Neural progenitor cell (in vitro differentiated cells): ENCODE data around the gene LRRTM4. TPM values are rescaled to one million over a fixed set of nuclear protein-coding genes. Genes with fewer than 3 reads are reported as not detected.

ENCODE experiments used
- DNase-seq: peaks from one replicate; pipeline ENCODE4 v3.0.0-alpha.2; 2016; ENCODE audit warnings: low spot score
- H2AFZ ChIP-seq: fragments of 200-600 bp; sonication (generic); replicated peaks from 2 replicates; pipeline ENCODE4 v1.6.1; 2016; ENCODE audit warnings: antibody characterized with exemption
- H3F3A ChIP-seq: fragments of 200-600 bp; sonication (generic); 2 replicates; pipeline ENCODE4 v1.6.1; 2016; ENCODE audit warnings: antibody characterized with exemption, low read depth
- H3K27ac ChIP-seq: fragments of 200-600 bp; sonication (generic); 2 replicates; pipeline ENCODE4 v1.5.1; 2016; ENCODE audit warnings: mild to moderate bottlenecking
- H3K27me3 ChIP-seq: fragments of 200-600 bp; sonication (generic); 2 replicates; pipeline ENCODE4 v1.6.1; 2016; ENCODE audit warnings: mild to moderate bottlenecking, moderate library complexity
- H3K36me3 ChIP-seq: fragments of 200-600 bp; sonication (generic); 2 replicates; pipeline ENCODE4 v1.5.1; 2016
- H3K4me1 ChIP-seq: fragments of 200-600 bp; sonication (generic); 2 replicates; pipeline ENCODE4 v1.6.1; 2016; ENCODE audit warnings: mixed run types
- H3K4me2 ChIP-seq: fragments of 200-600 bp; sonication (generic); 2 replicates; pipeline ENCODE4 v1.6.1; 2016
- H3K4me3 ChIP-seq: fragments of 200-600 bp; sonication (generic); 2 replicates; pipeline ENCODE4 v1.5.1; 2016
- H3K79me2 ChIP-seq: fragments of 200-600 bp; sonication (generic); 2 replicates; pipeline ENCODE4 v1.6.1; 2016; ENCODE audit warnings: low read depth
- H3K9ac ChIP-seq: fragments of 200-600 bp; sonication (generic); 2 replicates; pipeline ENCODE4 v1.6.1; 2016
- H3K9me3 ChIP-seq: fragments of 200-600 bp; sonication (generic); 2 replicates; pipeline ENCODE4 v1.5.1; 2016; ENCODE audit warnings: low read depth
- H4K20me1 ChIP-seq: fragments of 200-600 bp; sonication (generic); 2 replicates; pipeline ENCODE4 v1.6.1; 2016; ENCODE audit warnings: low read depth
- H3K27ac Mint-ChIP-seq: 3 replicates; pipeline ENCODE4 v1.8.0; 2021; ENCODE audit warnings: mixed read lengths
- H3K27me3 Mint-ChIP-seq: 2 replicates; pipeline ENCODE4 v1.8.0; 2022; ENCODE audit warnings: low read depth, mild to moderate bottlenecking, inconsistent platforms, moderate library complexity, mixed read lengths; ENCODE audit not compliant: insufficient read depth
- H3K36me3 Mint-ChIP-seq: 3 replicates; pipeline ENCODE4 v1.8.0; 2021; ENCODE audit warnings: mixed read lengths
- H3K4me1 Mint-ChIP-seq: 3 replicates; pipeline ENCODE4 v1.8.0; 2021; ENCODE audit warnings: mixed read lengths
- H3K4me3 Mint-ChIP-seq: 3 replicates; pipeline ENCODE4 v1.8.0; 2021; ENCODE audit warnings: mild to moderate bottlenecking, moderate library complexity, mixed read lengths
- H3K9me3 Mint-ChIP-seq: 3 replicates; pipeline ENCODE4 v1.8.0; 2020; ENCODE audit warnings: mixed read lengths
- EZH2 ChIP-seq: fragments of 200-600 bp; sonication (generic); IDR thresholded peaks from 2 replicates; pipeline ENCODE4 v1.6.1; 2017; ENCODE audit warnings: antibody characterized with exemption, mild to moderate bottlenecking, moderate library complexity
- EZH2phosphoT487 ChIP-seq: fragments of 200-600 bp; sonication (generic); IDR thresholded peaks from 2 replicates; pipeline ENCODE4 v1.6.1; 2017; ENCODE audit warnings: antibody characterized with exemption
- total RNA-seq: library from RNA; depleted of rRNA; stranded (reverse); fragments of >200 nt; gene quantifications from 2 replicates; pipeline ENCODE4 v1.2.3, GENCODE V29; 2015; ENCODE audit warnings: low replicate concordance
- TF ChIP-seq, protein P1 (sequence below): fragments of 200-600 bp; sonication (generic); IDR thresholded peaks from 2 replicates; pipeline ENCODE4 v1.5.1; 2017; ENCODE audit warnings: antibody characterized with exemption, mild to moderate bottlenecking

Gene LRRTM4
- total RNA-seq, 1 donor from 2014 or later = 20.4 TPM

DNA sequence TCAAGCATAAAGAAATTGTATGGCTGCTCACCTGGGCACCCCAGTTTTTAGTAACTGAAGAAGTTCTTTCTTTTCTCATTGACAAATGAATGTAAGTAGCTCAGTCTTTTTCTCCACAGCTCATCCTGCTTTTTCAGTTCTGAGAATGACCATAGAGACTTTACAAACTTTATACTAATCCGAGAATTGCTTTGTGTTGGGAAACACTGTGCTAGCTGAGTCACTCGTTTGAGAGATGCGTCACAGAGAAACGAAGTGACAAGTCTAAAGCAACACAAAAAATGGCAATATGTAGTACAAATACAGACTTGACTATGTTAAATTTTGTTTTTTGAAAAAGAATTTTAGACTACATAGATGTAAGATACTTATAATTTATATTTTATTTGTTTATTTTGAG lies 9.0 kb downstream of the LRRTM4 start:
- H3F3A ChIP-seq = peaks cover 4% of the 10 kb centered on the region
- no peak for DNase-seq
- no peak overlapping the region for H3K4me3 Mint-ChIP-seq
- no peaks in the 10 kb centered on the region for H3K36me3 ChIP-seq
- peaks cover 13% of the 10 kb centered on the region for H3K36me3 Mint-ChIP-seq
- H4K20me1 ChIP-seq = no peaks in the 10 kb centered on the region
- no peak overlapping the region for H3K27ac ChIP-seq
- H3K9me3 ChIP-seq = no peaks in the 10 kb centered on the region
- H3K27ac Mint-ChIP-seq = no peak overlapping the region
- H3K4me1 Mint-ChIP-seq = peaks cover 19% of the 10 kb centered on the region
- H3K9ac ChIP-seq = no peak overlapping the region
- H3K27me3 ChIP-seq = no peaks in the 10 kb centered on the region
- H3K4me1 ChIP-seq = peaks cover 17% of the 10 kb centered on the region
- TF ChIP-seq, protein P1, sequence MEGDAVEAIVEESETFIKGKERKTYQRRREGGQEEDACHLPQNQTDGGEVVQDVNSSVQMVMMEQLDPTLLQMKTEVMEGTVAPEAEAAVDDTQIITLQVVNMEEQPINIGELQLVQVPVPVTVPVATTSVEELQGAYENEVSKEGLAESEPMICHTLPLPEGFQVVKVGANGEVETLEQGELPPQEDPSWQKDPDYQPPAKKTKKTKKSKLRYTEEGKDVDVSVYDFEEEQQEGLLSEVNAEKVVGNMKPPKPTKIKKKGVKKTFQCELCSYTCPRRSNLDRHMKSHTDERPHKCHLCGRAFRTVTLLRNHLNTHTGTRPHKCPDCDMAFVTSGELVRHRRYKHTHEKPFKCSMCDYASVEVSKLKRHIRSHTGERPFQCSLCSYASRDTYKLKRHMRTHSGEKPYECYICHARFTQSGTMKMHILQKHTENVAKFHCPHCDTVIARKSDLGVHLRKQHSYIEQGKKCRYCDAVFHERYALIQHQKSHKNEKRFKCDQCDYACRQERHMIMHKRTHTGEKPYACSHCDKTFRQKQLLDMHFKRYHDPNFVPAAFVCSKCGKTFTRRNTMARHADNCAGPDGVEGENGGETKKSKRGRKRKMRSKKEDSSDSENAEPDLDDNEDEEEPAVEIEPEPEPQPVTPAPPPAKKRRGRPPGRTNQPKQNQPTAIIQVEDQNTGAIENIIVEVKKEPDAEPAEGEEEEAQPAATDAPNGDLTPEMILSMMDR = no peak
- TF ChIP-seq EZH2 = no peak
- TF ChIP-seq EZH2phosphoT487 = no peak
- peaks cover 10% of the 10 kb centered on the region for H3K9me3 Mint-ChIP-seq
- no peaks in the 10 kb centered on the region for H3K27me3 Mint-ChIP-seq
- no peak overlapping the region for H2AFZ ChIP-seq
- no peak overlapping the region for H3K4me3 ChIP-seq
- no peak overlapping the region for H3K4me2 ChIP-seq
- H3K79me2 ChIP-seq = no peaks in the 10 kb centered on the region

DNA sequence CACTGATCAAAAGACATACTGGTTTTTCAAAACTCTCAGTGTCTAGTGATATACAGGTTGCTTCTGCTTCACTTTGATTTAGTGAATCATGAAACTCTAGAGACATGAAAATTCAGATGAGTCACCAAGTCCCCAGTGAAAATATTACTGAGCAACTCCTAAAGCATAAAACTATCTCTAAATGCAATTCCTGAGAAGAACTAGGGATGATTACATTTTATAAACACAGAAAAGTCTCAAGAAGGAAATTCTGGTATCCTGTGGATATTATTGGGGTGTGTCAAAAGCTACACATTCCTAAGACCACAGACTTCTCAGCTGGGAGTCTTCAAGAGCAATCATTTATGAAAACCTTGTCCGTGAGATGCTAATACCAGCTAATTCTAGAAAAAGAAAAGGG lies 9.7 kb downstream of the LRRTM4 start:
- H3K36me3 Mint-ChIP-seq = peaks cover 8% of the 10 kb centered on the region
- no peaks in the 10 kb centered on the region for H3F3A ChIP-seq
- H3K9me3 ChIP-seq = no peaks in the 10 kb centered on the region
- peaks cover 10% of the 10 kb centered on the region for H3K4me1 ChIP-seq
- H3K27ac Mint-ChIP-seq = no peak overlapping the region
- no peaks in the 10 kb centered on the region for H3K27me3 ChIP-seq
- H3K27ac ChIP-seq = no peak overlapping the region
- H3K79me2 ChIP-seq = no peaks in the 10 kb centered on the region
- H3K4me2 ChIP-seq = no peak overlapping the region
- TF ChIP-seq, protein P1 = no peak
- TF ChIP-seq EZH2 = no peak
- no peak for TF ChIP-seq EZH2phosphoT487
- H3K9ac ChIP-seq = no peak overlapping the region
- peaks cover 13% of the 10 kb centered on the region for H3K4me1 Mint-ChIP-seq
- no peak for DNase-seq
- H3K36me3 ChIP-seq = no peaks in the 10 kb centered on the region
- H2AFZ ChIP-seq = no peak overlapping the region
- H3K4me3 Mint-ChIP-seq = no peak overlapping the region
- no peaks in the 10 kb centered on the region for H4K20me1 ChIP-seq
- peaks cover 5% of the 10 kb centered on the region for H3K9me3 Mint-ChIP-seq
- no peak overlapping the region for H3K4me3 ChIP-seq
- no peaks in the 10 kb centered on the region for H3K27me3 Mint-ChIP-seq

DNA sequence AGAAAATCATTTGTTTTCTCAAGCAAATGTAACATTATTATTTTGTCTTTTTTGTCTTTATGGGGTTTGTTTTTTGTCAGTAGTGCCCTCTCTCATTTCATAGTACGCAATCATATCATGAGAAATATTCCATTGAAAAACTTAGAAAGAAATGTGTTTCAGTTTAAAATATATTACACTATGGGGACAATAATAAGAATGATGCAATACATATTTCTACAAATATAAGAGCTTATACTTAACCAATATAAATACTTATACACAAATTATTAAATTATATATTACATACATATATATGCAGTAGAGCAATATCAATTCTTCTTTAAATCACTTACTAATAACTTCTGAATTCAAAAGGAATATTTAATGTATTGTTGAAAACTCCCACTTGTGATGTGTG lies 13.7 kb downstream of the LRRTM4 start:
- H3K9me3 ChIP-seq = no peaks in the 10 kb centered on the region
- no peak overlapping the region for H3K27ac Mint-ChIP-seq
- no peaks in the 10 kb centered on the region for H4K20me1 ChIP-seq
- peaks cover 12% of the 10 kb centered on the region for H3K4me1 Mint-ChIP-seq
- H3K36me3 ChIP-seq = no peaks in the 10 kb centered on the region
- no peaks in the 10 kb centered on the region for H3K79me2 ChIP-seq
- H3K4me1 ChIP-seq = peaks cover 6% of the 10 kb centered on the region
- H2AFZ ChIP-seq = no peak overlapping the region
- no peak for DNase-seq
- no peaks in the 10 kb centered on the region for H3K27me3 Mint-ChIP-seq
- no peak overlapping the region for H3K4me3 ChIP-seq
- no peak overlapping the region for H3K4me3 Mint-ChIP-seq
- TF ChIP-seq, protein P1 = no peak
- TF ChIP-seq EZH2phosphoT487 (no peak), EZH2 (no peak)
- H3K27ac ChIP-seq = no peak overlapping the region
- no peaks in the 10 kb centered on the region for H3K27me3 ChIP-seq
- H3F3A ChIP-seq = peaks cover under 1% of the 10 kb centered on the region
- no peak overlapping the region for H3K9ac ChIP-seq
- H3K4me2 ChIP-seq = no peak overlapping the region
- no peaks in the 10 kb centered on the region for H3K9me3 Mint-ChIP-seq
- peaks cover 3% of the 10 kb centered on the region for H3K36me3 Mint-ChIP-seq
